Measurements from ENCODE around the gene TMEM242.

TMEM242 gene

GRCh38 chr6:157240960-157241311, 82.4 kb downstream of the TMEM242 start:
- in situ Hi-C loops (cut with HindIII; ENCODE audit: low sequenced_read_pairs), result no loop called here
- TF ChIP-seq, protein P1, sequence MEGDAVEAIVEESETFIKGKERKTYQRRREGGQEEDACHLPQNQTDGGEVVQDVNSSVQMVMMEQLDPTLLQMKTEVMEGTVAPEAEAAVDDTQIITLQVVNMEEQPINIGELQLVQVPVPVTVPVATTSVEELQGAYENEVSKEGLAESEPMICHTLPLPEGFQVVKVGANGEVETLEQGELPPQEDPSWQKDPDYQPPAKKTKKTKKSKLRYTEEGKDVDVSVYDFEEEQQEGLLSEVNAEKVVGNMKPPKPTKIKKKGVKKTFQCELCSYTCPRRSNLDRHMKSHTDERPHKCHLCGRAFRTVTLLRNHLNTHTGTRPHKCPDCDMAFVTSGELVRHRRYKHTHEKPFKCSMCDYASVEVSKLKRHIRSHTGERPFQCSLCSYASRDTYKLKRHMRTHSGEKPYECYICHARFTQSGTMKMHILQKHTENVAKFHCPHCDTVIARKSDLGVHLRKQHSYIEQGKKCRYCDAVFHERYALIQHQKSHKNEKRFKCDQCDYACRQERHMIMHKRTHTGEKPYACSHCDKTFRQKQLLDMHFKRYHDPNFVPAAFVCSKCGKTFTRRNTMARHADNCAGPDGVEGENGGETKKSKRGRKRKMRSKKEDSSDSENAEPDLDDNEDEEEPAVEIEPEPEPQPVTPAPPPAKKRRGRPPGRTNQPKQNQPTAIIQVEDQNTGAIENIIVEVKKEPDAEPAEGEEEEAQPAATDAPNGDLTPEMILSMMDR (IDR thresholded peaks at IDR 0.05; ENCODE audit: low read depth, low read length, missing control alignments), result no peak
- no peak for DNase-seq (ENCODE audit: low read depth)
- no peak overlapping the region for H3K4me3 ChIP-seq (ENCODE audit: low read depth, low read length)

- in situ Hi-C loops (cut with HindIII; ENCODE audit: low sequenced_read_pairs), result no loop called here
- no peak for DNase-seq (ENCODE audit: low read depth)
- TF ChIP-seq, protein P1 (IDR thresholded peaks at IDR 0.05; ENCODE audit: low read depth, low read length, missing control alignments), result no peak
- peak overlapping the region; percentile 2 for H3K4me3 ChIP-seq (ENCODE audit: low read depth, low read length)
These were observed 83.0 kb downstream of the TMEM242 start for GRCh38 chr6:157240059-157240959.

- no peak for DNase-seq (ENCODE audit: low read depth)
- in situ Hi-C loops (cut with HindIII; ENCODE audit: low sequenced_read_pairs), result no loop called here
- TF ChIP-seq, protein P1 (IDR thresholded peaks at IDR 0.05; ENCODE audit: low read depth, low read length, missing control alignments), result no peak
- H3K4me3 ChIP-seq (ENCODE audit: low read depth, low read length), result no peak overlapping the region
These were observed 83.7 kb downstream of the TMEM242 start for GRCh38 chr6:157239671-157240058.
